Stimulated activated CD8-positive, alpha-beta memory T cell treated with anti-CD3 and anti-CD28 coated beads, Interleukin-15, amount 100 ng/mL, for 24 hours (primary cell): Measurements from ENCODE around the gene NCKAP5.

Source experiments
- DNase-seq: peaks from one replicate; pipeline ENCODE4 v3.0.0-alpha.2; 2020; ENCODE audit warnings: low read depth

The NCKAP5 gene

GRCh38 chr2:133080822-133081221, 487.4 kb downstream of the NCKAP5 start:
- no peak for DNase-seq

GRCh38 chr2:133078667-133079411, 489.4 kb downstream of the NCKAP5 start:
- DNase-seq, result no peak

GRCh38 chr2:133077269-133077822, 490.9 kb downstream of the NCKAP5 start:
- DNase-seq, result no peak

GRCh38 chr2:133072837-133073694, 495.2 kb downstream of the NCKAP5 start:
- DNase-seq, result no peak

- no peak for DNase-seq
Observed at GRCh38 chr2:133063775-133064174, 504.5 kb downstream of the NCKAP5 start.

GRCh38 chr2:133062931-133063665, 505.2 kb downstream of the NCKAP5 start:
- DNase-seq, result no peak

GRCh38 chr2:133061874-133062593, 506.2 kb downstream of the NCKAP5 start:
- no peak for DNase-seq

- DNase-seq, result no peak
Observed at GRCh38 chr2:133054297-133054696, 514.0 kb downstream of the NCKAP5 start.

- DNase-seq, result no peak
Observed at GRCh38 chr2:133053541-133053940, 514.7 kb downstream of the NCKAP5 start.

GRCh38 chr2:133045787-133046186, 522.5 kb downstream of the NCKAP5 start:
- DNase-seq, result no peak

- DNase-seq, result no peak
Observed at GRCh38 chr2:133044556-133044955, 523.7 kb downstream of the NCKAP5 start.

- no peak for DNase-seq
Observed at GRCh38 chr2:133040170-133040569, 528.1 kb downstream of the NCKAP5 start.

- DNase-seq, result no peak
Observed at GRCh38 chr2:133039531-133039930, 528.7 kb downstream of the NCKAP5 start.

- DNase-seq, result no peak
Observed at GRCh38 chr2:133026536-133027177, 541.6 kb downstream of the NCKAP5 start.

- DNase-seq, result no peak
Observed at GRCh38 chr2:133025004-133025403, 543.3 kb downstream of the NCKAP5 start.

- DNase-seq, result no peak
Observed at GRCh38 chr2:133012847-133013734, 555.2 kb downstream of the NCKAP5 start.

- no peak for DNase-seq
Observed at GRCh38 chr2:133004623-133005022, 563.6 kb downstream of the NCKAP5 start.

- no peak for DNase-seq
Observed at GRCh38 chr2:132999421-132999820, 568.8 kb downstream of the NCKAP5 start.

- no peak for DNase-seq
Observed at GRCh38 chr2:132998221-132998620, 570.0 kb downstream of the NCKAP5 start.

- no peak for DNase-seq
Observed at GRCh38 chr2:132991471-132992045, 576.7 kb downstream of the NCKAP5 start.
